K562 (cell line): ENCODE measurements around the gene GATAD1. TPM values are rescaled to one million over a fixed set of nuclear protein-coding genes. Genes with fewer than 3 reads are reported as not detected.

ENCODE experiments used
- BHLHE40 ChIP-seq: IDR thresholded peaks from 2 replicates; pipeline ENCODE4 v1.6.1; 2011; ENCODE audit warnings: low read length, improper control_type of control experiment
- CHD7 ChIP-seq: fragments of 200-600 bp; sonication (generic); IDR thresholded peaks from one replicate; pipeline ENCODE4 v1.6.1; 2012; ENCODE audit warnings: mild to moderate bottlenecking, low read depth, low read length, inconsistent platforms
- GTF3C2 ChIP-seq: IDR thresholded peaks from 3 replicates; pipeline ENCODE4 v1.6.1; 2011; ENCODE audit warnings: borderline replicate concordance, mild to moderate bottlenecking, moderate library complexity; ENCODE audit not compliant: insufficient read length; ENCODE audit errors: extremely low read depth
- KDM2B ChIP-seq: fragments of 250-450 bp; sonication (Bioruptor Pico); IDR thresholded peaks from 2 replicates; pipeline ENCODE4 v1.8.0; 2021; ENCODE audit warnings: mild to moderate bottlenecking, moderate library complexity
- LARP7 ChIP-seq: fragments of 450-650 bp; IDR thresholded peaks from 2 replicates; pipeline ENCODE4 v1.6.1; 2016
- MCM3 ChIP-seq: fragments of 450-650 bp; IDR thresholded peaks from 2 replicates; pipeline ENCODE4 v1.6.1; 2016
- NKRF ChIP-seq: fragments of 450-650 bp; IDR thresholded peaks from 2 replicates; pipeline ENCODE4 v1.6.1; 2016; ENCODE audit warnings: borderline replicate concordance
- XRCC4 ChIP-seq: IDR thresholded peaks from one replicate; pipeline ENCODE4 v1.6.1; 2011; ENCODE audit not compliant: insufficient read depth, insufficient read length; ENCODE audit errors: extremely low read depth
- ZEB2 ChIP-seq: fragments of 450-650 bp; IDR thresholded peaks from 2 replicates; pipeline ENCODE4 v1.6.1; 2016
- ZNF699 ChIP-seq: fragments of 250-450 bp; sonication (Bioruptor Pico); IDR thresholded peaks from 2 replicates; pipeline ENCODE4 v1.8.0; 2021; ENCODE audit warnings: mild to moderate bottlenecking, moderate library complexity; ENCODE audit not compliant: insufficient replicate concordance
- polyA plus RNA-seq, 8 experiments: library from polyadenylated mRNA; depleted of rRNA in 4 of 8; stranded (reverse) in 5 of 8; unstranded in 3 of 8; fragments of >200 nt; fragmentation: Nextera tagmentation in 2 of 8; fragmentation: Illumina TruSeq in 1 of 8; extraction: Ambion mirVana in 2 of 8; extraction: Trizol in 1 of 8; gene quantifications; 2 replicates each; pipeline versions ENCODE4 v1.2.1 to v1.2.3, GENCODE V29; 2011 to 2014; ENCODE audit warnings: inconsistent platforms in 1 of 8, missing spikeins in 1 of 8
- total RNA-seq, 7 experiments: library from RNA; depleted of rRNA in 6 of 7; stranded (reverse); fragments of >200 nt in 6 of 7; fragmentation: Illumina TruSeq in 2 of 7; extraction: Trizol in 2 of 7; gene quantifications; 2 replicates each; pipeline versions ENCODE4 v1.2.1 to v1.2.3, GENCODE V29; 2011 to 2021; ENCODE audit warnings: low replicate concordance in 1 of 7
- TF ChIP-seq, protein P1 (sequence below), 2 experiments: fragments of 250-450 bp in 1 of 2; fragments of 450-650 bp in 1 of 2; sonication (Bioruptor Pico) in 1 of 2; IDR thresholded peaks; 2 replicates each; pipeline versions ENCODE4 v1.6.1 to v1.8.0; 2016 to 2021; ENCODE audit warnings: mild to moderate bottlenecking in 2 of 2, moderate library complexity in 2 of 2, missing compliant biosample characterization in 1 of 2, missing genetic modification characterization in 1 of 2

GATAD1 gene
- total and polyA plus RNA-seq, 9 of the 15 experiments (the other 6 are each of a cell fraction or from before 2014, with no cell fraction given): 9.3 to 67.7 (median 34.3) TPM

DNA sequence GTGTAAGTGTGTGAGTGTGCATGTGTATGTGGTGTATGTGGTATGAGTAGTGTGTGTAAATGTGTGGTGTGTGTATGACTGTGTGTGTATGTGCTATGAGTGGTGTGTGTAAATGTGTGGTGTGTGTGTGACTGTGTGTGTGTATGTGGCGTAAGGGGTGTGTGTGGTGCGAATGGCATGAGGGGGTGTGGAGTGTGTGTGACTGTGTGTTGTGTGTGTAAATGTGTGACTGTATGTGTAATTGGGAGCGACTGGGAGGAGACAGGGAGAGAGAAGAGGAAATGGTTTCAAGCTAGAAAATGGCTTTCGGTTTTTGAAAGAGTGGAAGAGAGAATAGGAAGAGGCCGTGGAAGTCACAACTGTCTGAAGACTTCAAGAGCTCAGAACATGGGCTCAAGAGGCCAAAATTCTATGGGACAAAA lies 23.6 kb upstream of the GATAD1 start (continued):
- TF ChIP-seq GTF3C2: no peak
- TF ChIP-seq XRCC4: no peak
- TF ChIP-seq LARP7: peak; percentile 98
- peak; percentile 44; the same call in 1 of the 2 replicates for TF ChIP-seq ZEB2
- TF ChIP-seq, protein P1, sequence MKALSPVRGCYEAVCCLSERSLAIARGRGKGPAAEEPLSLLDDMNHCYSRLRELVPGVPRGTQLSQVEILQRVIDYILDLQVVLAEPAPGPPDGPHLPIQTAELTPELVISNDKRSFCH (CRISPR knock-in tag; IDR thresholded peaks at IDR 0.05): no peak
- TF ChIP-seq, protein P1 (tag; IDR thresholded peaks at IDR 0.05): 0 out of 2 replicates have a peak, but pooled peaks have one; percentile 20
- TF ChIP-seq KDM2B: no peak
- TF ChIP-seq ZNF699 (CRISPR knock-in tag): no peak
- peak; percentile 5; the same call in 1 of the 2 replicates for TF ChIP-seq BHLHE40
- TF ChIP-seq CHD7: no peak
- peak; percentile 80; the same call in 1 of the 2 replicates for TF ChIP-seq MCM3
- TF ChIP-seq NKRF: peak; percentile 75
